Astrocyte (in vitro differentiated cells and primary cell): Measurements from ENCODE around the gene KIF21A.

Experiments
- CTCF ChIP-seq: IDR thresholded peaks from 2 replicates; pipeline ENCODE4 v1.5.1; 2011; ENCODE audit warnings: low read depth, mild to moderate bottlenecking, inconsistent platforms, low read length, moderate library complexity; ENCODE audit not compliant: insufficient read depth
- EZH2 ChIP-seq: IDR thresholded peaks from 2 replicates; pipeline ENCODE4 v1.6.1; 2012; ENCODE audit warnings: mild to moderate bottlenecking, low read length, inconsistent platforms; ENCODE audit not compliant: insufficient read depth

GRCh38 chr12:39420043-39420442 is 22.9 kb downstream of the KIF21A start:
- no peak for TF ChIP-seq CTCF
- TF ChIP-seq EZH2, result no peak
